Right atrium auricular region (tissue), 2 donors: ENCODE data around the gene KIF6. TPM values are rescaled to one million over a fixed set of nuclear protein-coding genes. Genes with fewer than 3 reads are reported as not detected.

Experiments used
- DNase-seq: peaks from one replicate; pipeline ENCODE4 v3.0.0-alpha.2; 2019; ENCODE audit warnings: low spot score
- H3K27ac ChIP-seq, 2 donors: fragments of 200-600 bp; sonication (generic); 1 replicate in 1 of 2; 2 replicates in 1 of 2; pipeline ENCODE4 v1.5.1; 2016 to 2019
- H3K27me3 ChIP-seq, 2 donors: fragments of 200-600 bp; sonication (generic); one replicate each; pipeline versions ENCODE4 v1.5.1 to v1.6.0; 2017 to 2019
- H3K36me3 ChIP-seq: fragments of 200-600 bp; sonication (generic); one replicate; pipeline ENCODE4 v1.5.1; 2016
- H3K4me1 ChIP-seq, 2 donors: fragments of 200-600 bp; sonication (generic); one replicate each; pipeline versions ENCODE4 v1.5.1 to v1.6.0; 2017 to 2019
- H3K4me3 ChIP-seq, 2 donors: fragments of 200-600 bp; sonication (generic); 1 replicate in 1 of 2; 2 replicates in 1 of 2; pipeline ENCODE4 v1.5.1; 2017 to 2019; ENCODE audit warnings: mild to moderate bottlenecking in 1 of 2, moderate library complexity in 1 of 2
- H3K9me3 ChIP-seq, 2 donors: fragments of 200-600 bp; sonication (generic); one replicate each; pipeline ENCODE4 v1.5.1; 2019
- total RNA-seq, 2 donors: library from RNA; depleted of rRNA; stranded (reverse); fragments of >200 nt; gene quantifications; one replicate each; pipeline ENCODE4 v1.1.0, GENCODE V29; 2016
- TF ChIP-seq, protein P1 (sequence below), 2 donors: fragments of 200-600 bp; sonication (generic); IDR thresholded peaks; one replicate each; pipeline ENCODE4 v1.5.1; 2019; ENCODE audit warnings: antibody characterized with exemption in 2 of 2

KIF6 gene
- total RNA-seq, 2 donors from 2014 or later = not detected

DNA sequence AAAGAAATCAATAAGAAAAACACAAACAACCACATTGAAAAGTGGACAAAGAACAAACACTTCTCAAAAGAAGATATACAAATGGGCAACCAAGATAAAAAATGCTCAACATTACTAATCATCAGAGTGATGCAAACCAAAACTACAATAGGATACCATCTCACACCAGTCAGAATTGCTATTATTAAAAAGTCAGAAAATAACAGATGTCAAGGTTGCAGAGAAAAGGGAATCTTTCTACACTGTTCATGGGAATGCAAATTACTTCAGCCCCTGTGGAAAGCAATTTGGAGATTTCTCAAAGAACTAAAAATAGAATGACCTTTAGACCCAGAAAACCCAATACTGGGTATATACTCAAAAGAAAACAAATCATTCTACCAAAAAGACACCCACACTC lies 29.8 kb downstream of the KIF6 start:
- DNase-seq = no peak
- Histone ChIP-seq H3K27ac (no peak overlapping the region), H3K9me3 (no peaks in the 10 kb centered on the region), H3K27me3 (no peaks in the 10 kb centered on the region), H3K36me3 (no peaks in the 10 kb centered on the region), H3K4me1 (no peaks in the 10 kb centered on the region), H3K4me3 (no peak overlapping the region)
- TF ChIP-seq, protein P1, sequence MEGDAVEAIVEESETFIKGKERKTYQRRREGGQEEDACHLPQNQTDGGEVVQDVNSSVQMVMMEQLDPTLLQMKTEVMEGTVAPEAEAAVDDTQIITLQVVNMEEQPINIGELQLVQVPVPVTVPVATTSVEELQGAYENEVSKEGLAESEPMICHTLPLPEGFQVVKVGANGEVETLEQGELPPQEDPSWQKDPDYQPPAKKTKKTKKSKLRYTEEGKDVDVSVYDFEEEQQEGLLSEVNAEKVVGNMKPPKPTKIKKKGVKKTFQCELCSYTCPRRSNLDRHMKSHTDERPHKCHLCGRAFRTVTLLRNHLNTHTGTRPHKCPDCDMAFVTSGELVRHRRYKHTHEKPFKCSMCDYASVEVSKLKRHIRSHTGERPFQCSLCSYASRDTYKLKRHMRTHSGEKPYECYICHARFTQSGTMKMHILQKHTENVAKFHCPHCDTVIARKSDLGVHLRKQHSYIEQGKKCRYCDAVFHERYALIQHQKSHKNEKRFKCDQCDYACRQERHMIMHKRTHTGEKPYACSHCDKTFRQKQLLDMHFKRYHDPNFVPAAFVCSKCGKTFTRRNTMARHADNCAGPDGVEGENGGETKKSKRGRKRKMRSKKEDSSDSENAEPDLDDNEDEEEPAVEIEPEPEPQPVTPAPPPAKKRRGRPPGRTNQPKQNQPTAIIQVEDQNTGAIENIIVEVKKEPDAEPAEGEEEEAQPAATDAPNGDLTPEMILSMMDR (IDR thresholded peaks at IDR 0.05) = no peak

DNA sequence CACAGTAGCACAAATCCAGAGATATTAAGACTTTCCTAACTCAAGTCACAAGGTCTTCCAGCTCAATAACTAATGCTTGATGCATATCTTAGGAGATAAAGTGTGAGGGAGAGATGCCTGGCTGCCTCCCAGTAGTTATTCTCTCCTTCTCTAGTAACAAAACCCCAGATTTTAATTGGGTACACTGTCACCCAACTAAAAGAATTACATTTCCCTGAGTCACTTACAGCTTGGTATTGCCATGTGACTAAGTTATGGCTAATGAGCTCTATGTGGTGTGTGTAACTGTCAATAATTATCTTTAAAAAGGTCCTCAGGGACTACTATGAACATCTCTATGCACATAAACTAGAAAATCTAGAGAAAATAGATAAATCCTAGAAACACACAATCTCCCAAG lies 32.0 kb downstream of the KIF6 start:
- DNase-seq = no peak
- Histone ChIP-seq H3K27ac (no peak overlapping the region), H3K36me3 (no peaks in the 10 kb centered on the region), H3K4me1 (no peaks in the 10 kb centered on the region), H3K9me3 (no peaks in the 10 kb centered on the region), H3K27me3 (no peaks in the 10 kb centered on the region), H3K4me3 (no peak overlapping the region)
- TF ChIP-seq, protein P1 (IDR thresholded peaks at IDR 0.05) = no peak

DNA sequence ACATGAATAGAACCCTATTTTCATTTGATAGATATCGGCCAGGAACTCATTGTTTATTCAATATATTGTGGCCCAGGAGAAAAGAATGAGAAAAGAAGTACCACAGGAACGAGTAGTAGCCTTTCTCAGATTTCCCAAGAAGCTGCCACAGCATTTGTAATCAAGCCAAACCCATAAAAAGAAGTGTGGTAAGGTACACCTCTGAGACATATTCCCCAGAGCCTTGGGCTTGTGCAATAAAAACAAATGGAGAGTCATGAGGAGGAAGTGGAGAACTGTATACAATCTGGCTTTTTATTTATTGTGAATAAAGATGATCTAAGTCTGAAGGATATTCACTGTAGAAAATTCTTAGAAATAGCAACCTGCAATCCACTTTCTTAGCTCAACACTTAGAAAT lies 36.7 kb downstream of the KIF6 start:
- Histone ChIP-seq H3K27ac (no peak overlapping the region), H3K27me3 (no peaks in the 10 kb centered on the region), H3K4me3 (no peak overlapping the region), H3K4me1 (no peaks in the 10 kb centered on the region), H3K9me3 (no peaks in the 10 kb centered on the region), H3K36me3 (no peaks in the 10 kb centered on the region)
- TF ChIP-seq, protein P1 (IDR thresholded peaks at IDR 0.05) = no peak
- no peak for DNase-seq

DNA sequence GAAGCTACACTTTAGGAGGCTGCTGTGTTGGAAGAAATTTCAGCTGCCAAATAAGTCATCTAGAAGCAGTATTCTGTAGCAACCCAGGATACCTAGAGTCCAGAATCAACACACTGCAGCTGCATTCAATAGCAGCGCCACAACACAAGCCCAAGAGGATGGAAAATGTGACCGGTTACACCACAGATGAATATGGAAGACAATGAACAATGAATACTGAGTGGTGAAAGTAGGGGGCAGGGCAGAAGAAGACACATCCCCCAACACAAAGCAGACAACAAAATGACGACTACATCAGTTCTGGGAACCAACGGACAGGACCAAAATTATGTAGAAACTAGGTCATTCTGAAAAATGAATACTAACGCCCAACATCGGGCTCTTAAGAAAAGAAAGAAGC lies 38.2 kb downstream of the KIF6 start:
- H3K27me3 ChIP-seq = no peaks in the 10 kb centered on the region
- no peaks in the 10 kb centered on the region for H3K9me3 ChIP-seq
- no peaks in the 10 kb centered on the region for H3K36me3 ChIP-seq
- H3K4me1 ChIP-seq = no peaks in the 10 kb centered on the region
- no peak for DNase-seq
- H3K4me3 ChIP-seq = no peak overlapping the region
- H3K27ac ChIP-seq = no peak overlapping the region
- TF ChIP-seq, protein P1 (IDR thresholded peaks at IDR 0.05) = no peak

DNA sequence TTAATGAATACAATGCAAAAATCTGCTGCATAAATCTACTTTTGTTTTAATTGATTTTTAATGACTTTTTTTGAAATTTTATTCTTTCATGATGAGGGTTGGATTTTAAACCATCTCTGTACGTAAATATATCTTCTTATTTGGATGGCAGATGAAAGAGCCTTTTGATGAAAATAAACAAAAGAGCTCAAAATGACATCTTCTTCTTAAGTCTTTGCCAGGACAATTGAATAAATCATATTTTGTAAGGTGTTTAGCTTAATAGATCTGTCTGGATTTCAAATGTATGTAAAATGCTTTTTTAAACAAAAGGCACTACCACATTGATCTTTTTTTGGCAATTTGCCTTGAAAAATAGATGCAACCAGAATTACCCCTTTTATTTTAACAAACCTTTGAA lies 39.3 kb downstream of the KIF6 start:
- Histone ChIP-seq H3K36me3 (no peaks in the 10 kb centered on the region), H3K27me3 (no peaks in the 10 kb centered on the region), H3K4me1 (no peaks in the 10 kb centered on the region), H3K9me3 (no peaks in the 10 kb centered on the region), H3K4me3 (no peak overlapping the region), H3K27ac (no peak overlapping the region)
- TF ChIP-seq, protein P1 (IDR thresholded peaks at IDR 0.05) = no peak
- DNase-seq = no peak

DNA sequence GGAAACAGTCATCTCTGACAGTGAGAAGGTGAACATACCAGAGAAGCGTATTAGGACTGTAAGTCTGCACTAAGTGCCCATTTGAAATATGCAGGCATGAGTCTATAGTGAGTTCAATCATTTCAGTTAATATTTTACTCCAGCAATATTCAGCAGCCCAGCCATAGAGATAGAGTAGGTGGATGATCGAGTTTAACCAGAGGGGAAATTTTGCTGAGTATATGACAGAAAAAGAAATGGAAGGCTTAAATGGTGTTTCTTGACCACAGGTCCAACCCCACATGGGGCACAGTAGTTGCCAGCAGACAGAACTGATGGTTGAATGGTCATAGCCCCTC lies 39.8 kb downstream of the KIF6 start:
- Histone ChIP-seq H3K36me3 (no peaks in the 10 kb centered on the region), H3K4me1 (no peaks in the 10 kb centered on the region), H3K4me3 (no peak overlapping the region), H3K27me3 (no peaks in the 10 kb centered on the region), H3K9me3 (no peaks in the 10 kb centered on the region), H3K27ac (no peak overlapping the region)
- TF ChIP-seq, protein P1 (IDR thresholded peaks at IDR 0.05) = no peak
- DNase-seq = no peak
